Stimulated activated CD4-positive, alpha-beta T cell treated with anti-CD3 and anti-CD28 coated beads, Interleukin-1b, Interleukin-23, amount 100 ng/mL, for 1 hour (primary cell): ENCODE data around the gene ALPP.
"Not testable (repeated sequence)": the region's sequence is repeated elsewhere in the genome, so short reads cannot be mapped to it uniquely, and the experiment has no call there.

ENCODE experiments used
- DNase-seq, 2 donors: peaks; one replicate each; pipeline ENCODE4 v3.0.0-alpha.2; 2020; ENCODE audit warnings: low read depth in 2 of 2

The ALPP gene

GRCh38 chr2:232406556-232407310, 28.2 kb downstream of the ALPP start, which contains the start of gene ALPG:
Gene ALPG (plus strand): TSS chr2:232406844. CDS start chr2:232406895, 51 bp downstream.
- DNase-seq, result no peak

DNA sequence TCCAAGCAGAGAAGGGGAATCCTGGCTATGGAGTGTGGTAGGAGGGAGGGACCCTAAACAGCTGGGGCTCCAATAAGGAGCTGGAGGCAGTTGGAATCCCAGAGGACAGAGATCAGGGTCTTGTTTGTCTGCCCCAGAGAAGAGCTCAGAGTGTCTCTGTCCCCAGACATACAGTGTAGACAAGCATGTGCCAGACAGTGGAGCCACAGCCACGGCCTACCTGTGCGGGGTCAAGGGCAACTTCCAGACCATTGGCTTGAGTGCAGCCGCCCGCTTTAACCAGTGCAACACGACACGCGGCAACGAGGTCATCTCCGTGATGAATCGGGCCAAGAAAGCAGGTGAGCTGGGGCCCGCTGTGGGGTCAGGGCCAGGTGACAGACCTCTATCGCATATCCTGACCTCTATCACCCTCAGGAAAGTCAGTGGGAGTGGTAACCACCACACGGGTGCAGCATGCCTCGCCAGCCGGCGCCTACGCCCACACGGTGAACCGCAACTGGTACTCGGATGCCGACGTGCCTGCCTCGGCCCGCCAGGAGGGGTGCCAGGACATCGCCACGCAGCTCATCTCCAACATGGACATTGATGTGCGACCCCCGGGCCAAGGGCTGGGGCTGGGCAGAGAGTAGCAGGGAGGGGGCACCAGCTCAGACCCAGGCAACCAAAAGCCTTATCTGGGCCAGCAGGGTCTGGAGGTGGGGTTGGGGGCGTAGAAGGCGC, 29.0 kb downstream of the ALPP start:
- DNase-seq, result not testable (repeated sequence)

DNA sequence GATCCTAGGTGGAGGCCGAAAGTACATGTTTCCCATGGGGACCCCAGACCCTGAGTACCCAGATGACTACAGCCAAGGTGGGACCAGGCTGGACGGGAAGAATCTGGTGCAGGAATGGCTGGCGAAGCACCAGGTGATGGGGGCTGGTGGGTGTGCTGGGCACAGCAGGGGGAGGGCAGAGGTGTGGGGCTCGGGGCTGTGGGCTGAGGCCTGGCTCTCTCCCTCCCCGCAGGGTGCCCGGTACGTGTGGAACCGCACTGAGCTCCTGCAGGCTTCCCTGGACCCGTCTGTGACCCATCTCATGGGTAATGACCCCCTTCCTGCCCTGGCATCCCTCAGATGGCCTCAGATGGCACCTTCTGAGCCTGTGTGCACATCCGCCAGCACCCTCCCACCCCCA, 29.7 kb downstream of the ALPP start:
- not testable (repeated sequence) for DNase-seq

GRCh38 chr2:232409617-232410016, 31.1 kb downstream of the ALPP start:
- not testable (repeated sequence) for DNase-seq

DNA sequence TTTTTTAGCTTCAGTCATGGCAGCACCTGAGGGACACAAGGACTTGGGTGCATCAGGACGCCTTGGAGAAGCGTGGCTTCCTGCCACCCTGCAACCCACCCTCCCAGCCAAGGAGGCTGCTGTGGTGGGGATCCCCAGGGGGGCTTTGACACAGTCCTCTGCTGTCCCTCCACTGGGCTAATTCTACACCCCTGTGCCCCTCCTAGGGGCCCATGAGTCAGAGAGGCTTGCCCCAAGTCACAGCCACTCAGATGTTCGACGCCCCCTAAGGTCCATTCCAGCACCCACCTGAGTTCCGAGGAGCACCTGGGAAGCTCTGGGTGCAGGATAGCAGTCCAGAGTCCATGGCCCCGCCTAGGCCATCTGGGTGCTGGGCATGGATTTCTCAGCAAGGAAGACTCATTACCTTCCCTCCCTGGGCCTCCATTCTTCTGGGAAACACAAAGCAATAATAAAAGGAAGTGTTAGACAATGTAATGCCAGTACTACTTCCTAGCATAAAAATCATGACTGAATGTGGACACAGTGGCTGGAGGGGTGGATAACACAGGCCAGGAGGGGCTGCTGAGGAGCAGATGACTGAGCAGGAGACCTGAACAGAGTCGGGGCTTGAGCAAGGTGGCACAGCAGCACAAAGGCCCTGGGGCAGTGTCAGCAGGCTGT, 31.8 kb downstream of the ALPP start:
- DNase-seq, result no peak

DNA sequence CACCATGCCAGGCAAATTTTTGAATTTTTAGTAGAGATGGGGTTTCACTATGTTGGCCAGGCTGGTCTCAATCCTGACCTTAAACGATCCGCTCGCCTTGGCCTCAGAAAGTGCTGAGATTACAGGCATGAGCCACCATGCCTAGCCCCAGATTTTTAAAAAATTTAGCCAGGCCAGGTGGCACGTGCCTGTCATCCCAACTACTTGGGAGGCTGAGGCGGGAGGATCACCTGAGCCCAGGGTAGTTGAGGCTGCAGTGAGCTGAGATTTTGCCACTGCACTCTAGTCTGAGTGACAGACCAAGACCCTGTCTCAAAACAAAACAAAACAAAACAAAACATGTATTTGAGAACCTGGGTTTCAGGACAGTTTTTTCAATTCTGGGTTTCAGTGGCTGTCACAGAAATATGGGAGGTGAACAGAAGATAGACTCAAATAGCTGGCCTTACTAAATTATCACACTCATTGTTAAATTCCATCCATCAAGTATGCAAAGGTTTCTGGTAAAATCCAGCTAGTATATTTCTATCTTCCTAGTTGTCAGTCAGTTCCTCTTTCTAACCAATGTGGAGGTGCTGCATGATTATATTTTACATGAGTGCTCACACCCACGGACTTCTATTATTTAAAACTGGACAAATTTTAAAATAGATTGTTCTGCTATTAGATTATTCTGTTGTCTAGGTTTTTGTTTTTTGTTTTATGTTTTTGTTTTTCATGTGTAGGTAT, 33.5 kb downstream of the ALPP start:
- DNase-seq, result no peak

DNA sequence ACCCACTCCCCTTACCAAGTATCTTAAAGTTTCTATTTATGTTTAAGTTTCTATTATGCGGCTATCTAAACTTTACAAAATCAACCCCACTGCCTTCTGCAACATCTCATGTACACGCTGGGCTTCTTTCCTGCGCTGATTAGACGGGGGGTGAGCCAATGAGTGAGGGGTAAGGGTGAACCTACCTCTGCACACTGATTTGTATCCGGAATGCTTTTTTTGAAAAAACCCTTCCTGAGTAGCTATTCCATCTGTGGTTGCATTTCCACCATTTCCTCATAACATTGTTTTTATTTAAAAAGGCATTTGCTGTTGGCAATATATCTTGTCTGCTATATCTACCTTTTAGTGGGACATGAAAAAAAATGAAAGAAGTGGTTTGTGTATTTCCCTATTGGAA, 34.4 kb downstream of the ALPP start:
- no peak for DNase-seq

DNA sequence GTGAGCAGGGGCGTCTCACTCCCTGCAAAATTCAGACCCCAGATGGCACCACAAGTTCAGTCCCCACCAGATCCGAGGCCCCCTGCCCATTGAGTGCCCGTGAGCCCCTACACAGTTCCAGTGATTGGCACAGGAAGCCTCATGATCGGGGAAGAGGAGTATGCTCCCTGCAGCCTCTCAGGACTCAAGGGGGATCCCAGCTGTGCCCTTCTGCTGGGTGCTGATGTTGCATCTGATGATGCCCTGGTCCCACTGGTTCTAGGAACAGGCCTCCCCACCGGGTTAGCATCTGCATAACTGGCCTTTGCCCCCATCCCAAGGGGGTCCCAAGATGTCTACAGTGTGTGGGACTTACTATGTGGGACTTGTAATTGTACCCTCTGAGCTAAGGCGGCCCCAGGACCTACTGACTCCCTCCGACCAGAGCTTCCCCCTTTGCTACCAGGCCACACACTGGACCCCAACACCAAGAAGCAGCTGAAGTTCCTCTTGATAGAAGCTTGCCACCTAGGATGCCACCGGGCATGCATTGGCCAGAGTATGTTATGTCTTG, 36.7 kb downstream of the ALPP start:
- DNase-seq, result no peak

- no peak for DNase-seq
Measured at GRCh38 chr2:232415736-232416520, 37.4 kb downstream of the ALPP start.

DNA sequence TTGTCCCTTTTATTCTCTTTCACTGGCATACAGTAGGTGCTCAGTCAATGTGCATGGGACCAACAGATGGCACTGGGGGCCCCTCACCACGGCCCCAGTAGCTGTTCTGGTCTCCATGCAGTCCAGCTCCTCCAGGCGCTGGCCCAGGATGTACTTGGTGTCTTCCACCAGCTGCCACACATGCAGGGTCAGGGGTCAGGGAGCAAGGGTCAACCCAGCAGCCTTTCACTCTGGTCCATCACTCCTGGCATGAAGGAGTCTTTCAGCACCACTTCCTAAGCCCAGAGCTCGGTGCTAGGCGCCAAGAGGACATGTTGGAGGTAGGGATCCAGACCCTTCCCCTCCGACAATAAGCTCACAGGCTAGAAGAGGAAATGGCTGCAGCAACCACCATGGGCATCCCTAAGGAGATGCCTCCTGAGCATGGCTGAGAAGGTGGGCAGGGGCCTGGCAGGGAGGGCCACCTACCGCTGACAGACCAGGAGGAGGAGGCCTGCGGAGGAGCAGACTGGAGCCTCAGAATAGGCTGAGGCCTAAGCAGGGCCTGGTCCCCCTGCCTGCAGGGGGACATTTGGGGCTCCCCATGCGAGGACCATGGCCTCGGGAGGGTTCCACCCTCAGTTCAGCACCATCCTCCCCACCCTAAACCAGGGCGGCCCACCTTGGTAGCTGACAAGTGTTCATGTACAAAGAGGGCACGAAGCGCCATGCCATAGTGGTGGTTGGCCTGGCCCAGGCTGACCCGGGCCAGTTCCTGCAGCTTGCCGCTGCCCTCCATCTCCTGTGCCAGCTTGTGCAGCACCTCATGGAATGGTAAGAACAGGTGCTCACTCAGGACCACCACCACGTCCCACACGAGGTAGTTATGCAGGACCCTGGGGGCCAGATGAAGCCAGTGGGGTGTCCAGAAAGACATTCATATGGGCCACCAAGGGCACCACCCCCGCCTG, 38.2 kb downstream of the ALPP start:
- DNase-seq, result no peak

DNA sequence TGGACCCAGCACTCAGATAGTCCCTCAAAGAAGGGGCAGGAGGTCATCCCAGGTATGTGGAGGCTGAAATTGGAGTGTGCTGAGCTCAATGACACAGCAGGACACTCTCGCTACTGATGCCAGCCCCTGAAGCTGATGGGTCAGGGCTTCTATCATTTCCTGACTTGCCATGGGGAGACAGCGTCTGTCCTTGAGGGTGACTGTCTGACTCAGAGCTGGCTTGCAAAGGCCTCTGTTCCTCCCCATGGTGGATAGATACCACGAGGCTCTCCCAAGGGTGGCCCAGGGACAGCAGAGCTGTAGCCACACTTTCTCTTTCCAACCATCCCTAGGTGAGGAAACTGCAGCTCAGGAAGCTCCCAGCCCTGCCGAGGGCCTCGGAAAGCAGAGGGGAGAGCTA, 38.9 kb downstream of the ALPP start:
- DNase-seq, result no peak

DNA sequence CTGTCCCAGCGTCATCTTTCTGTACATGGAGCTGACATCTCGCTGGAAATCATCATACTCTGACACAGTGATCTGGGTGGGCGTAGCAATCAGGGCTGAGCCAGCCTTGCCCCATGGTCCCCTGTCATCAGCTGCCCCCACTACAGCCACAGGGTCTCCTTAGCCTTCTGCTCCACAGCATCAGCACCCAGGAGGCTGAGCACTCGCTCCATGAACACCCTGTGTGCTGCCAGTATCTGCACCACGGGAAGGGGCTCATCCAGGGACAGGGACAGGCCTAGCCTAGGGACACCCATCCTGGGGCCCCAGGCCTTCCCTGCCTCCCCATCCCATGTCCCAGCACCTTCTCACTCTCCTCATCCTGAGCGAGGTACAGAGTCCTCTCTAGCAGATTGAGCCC, 39.5 kb downstream of the ALPP start:
- no peak for DNase-seq

DNA sequence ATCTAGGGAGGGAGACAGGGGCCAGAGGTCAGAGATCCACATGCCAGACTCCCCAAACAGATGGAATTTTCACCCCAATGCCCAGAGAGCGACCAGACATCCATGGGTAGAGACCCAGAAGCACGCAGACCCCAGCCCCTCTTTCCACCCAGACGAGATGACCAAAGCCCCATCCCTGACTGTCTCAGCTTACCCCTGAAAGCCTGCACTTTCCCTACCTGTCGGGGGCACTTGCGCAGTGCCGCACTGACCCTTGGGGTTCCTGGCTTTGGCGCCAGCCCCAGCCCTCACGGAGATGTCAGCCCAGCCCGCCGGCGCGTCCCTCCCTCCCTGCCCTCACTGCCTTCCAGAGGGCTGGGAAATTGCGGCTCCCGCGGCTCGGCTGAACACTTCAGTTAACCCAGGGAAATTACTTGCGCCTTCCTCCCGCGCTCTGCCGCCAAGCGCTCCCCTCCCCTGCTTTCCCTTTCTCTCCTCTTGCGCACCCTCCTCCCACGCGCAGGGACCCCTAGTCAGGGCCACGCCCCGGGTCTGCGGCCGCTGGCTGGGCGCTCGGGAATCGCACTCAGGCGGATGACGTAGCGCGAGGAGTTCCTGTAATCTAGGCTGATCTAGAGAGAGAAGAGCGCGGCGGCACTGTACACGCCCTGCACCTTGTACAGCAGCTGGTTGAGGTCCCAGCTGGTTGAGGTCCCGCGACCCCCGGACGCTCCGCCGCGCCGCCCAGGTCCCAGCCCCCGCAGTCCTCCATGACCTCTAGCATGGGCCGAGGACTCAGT, 40.1 kb downstream of the ALPP start:
- DNase-seq, result no peak

GRCh38 chr2:232419245-232420072, 40.9 kb downstream of the ALPP start:
- no peak for DNase-seq

DNA sequence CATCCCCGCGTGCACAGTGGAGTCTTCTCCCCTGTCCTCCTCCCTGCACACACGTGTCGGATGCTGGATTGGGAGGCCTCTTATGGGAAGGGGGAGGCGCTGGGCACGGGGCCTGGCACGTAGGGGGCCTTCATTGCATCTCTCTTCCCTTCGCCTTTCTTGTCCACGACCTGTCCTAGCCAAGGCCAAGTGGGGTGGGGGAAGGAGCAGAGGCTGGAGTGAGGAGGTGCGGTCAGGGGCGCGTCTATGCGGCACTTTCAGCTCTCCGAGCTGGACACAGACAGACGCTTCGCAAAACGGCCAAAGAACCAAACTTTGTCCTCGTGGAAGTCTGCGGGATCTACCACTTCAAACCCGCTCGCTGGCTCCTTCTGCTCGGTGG, 41.5 kb downstream of the ALPP start:
- no peak for DNase-seq

GRCh38 chr2:232420463-232421188, 42.1 kb downstream of the ALPP start:
- no peak for DNase-seq

DNA sequence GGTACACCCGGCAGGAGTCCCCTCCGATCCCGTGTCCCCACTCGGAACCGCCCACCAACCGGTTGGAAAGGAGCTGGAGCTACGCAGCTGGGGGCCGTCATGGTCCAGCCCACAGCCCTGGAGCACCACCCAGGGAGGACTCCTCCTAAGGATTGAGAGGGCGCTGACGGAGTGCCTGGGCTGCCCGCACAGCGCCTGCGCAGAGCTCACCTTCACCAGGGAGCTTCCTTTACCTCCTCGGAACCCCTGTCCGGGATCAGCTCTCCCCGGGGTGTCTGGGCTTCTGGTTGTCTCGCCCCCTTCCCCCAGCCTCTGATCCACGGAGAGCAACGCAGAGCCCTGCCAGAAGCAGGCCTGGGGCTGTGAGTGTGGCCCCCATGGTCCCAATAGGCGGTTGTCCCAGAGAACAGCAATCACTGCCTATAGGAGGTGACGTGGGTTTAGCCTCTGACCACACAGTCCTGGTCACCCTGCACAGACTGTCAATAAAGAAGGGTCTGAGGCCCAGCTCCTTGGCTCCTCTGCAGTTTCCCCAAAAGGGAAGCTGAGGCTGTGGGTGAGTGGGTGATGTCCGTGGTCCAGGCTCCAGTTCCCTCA, 42.7 kb downstream of the ALPP start:
- no peak for DNase-seq
